Measurements from ENCODE around the gene CDH23.

The CDH23 gene

DNA sequence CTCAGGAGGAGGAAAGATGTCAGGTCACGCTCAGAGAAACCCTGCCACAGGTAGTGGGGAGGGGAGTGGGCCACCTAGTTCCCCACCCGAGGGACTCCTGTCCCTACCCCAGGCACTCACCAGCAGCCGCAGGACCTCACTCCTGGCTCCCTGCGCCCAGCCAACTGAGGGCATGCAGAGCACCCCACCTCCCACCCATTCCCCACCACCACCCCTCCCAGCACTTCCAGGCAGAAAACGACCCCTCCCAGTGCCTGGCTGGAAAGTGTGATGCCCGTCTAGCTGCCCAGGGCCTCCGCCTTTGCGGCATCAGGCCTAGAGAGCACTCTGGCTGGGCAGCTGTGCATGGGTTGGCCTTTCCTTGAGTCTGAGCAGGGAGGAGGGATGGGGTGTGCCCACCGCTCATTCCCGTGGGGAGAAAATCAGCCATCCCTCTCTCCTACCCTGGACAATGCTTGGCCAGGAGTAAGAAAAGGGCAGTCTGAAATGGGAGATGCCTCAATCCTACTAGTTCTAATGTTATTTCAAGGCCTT is 321.5 kb downstream of the CDH23 start:
- CTCF ChIA-PET: interaction anchor here (0.5 to 0.7 kb wide), 3 partner anchors 10 to 762 kb away, joined by 3 to 5 read pairs (median 3); no protein-coding TSS in a partner anchor
- no peak overlapping the region for H3K27ac ChIP-seq
- no peak for DNase-seq (ENCODE audit: low spot score)
- POLR2A ChIA-PET (ENCODE audit: low non-redundant PET): no interaction called here
- TF ChIP-seq, protein P1, sequence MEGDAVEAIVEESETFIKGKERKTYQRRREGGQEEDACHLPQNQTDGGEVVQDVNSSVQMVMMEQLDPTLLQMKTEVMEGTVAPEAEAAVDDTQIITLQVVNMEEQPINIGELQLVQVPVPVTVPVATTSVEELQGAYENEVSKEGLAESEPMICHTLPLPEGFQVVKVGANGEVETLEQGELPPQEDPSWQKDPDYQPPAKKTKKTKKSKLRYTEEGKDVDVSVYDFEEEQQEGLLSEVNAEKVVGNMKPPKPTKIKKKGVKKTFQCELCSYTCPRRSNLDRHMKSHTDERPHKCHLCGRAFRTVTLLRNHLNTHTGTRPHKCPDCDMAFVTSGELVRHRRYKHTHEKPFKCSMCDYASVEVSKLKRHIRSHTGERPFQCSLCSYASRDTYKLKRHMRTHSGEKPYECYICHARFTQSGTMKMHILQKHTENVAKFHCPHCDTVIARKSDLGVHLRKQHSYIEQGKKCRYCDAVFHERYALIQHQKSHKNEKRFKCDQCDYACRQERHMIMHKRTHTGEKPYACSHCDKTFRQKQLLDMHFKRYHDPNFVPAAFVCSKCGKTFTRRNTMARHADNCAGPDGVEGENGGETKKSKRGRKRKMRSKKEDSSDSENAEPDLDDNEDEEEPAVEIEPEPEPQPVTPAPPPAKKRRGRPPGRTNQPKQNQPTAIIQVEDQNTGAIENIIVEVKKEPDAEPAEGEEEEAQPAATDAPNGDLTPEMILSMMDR (conservative IDR thresholded peaks at IDR 0.05; ENCODE audit: low read depth): no peak

DNA sequence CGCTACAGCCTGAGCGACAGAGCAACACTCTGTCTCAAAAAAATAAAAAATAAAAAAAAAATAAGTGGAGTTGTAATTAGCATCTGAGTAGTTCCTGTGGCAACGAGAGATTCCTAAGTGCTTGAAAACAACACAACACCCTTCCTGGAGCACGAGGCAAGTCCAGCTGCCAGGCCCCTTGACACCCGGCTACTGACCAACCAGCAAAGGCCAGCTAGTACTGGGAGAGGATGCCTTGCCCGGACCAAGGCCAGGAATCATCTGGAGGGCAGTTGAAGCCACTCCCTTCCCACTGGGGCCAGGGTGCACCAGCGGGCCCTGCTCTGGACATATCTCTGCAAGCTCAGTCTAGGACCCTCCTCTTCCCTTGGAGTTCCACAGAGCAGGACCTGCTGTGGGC is 322.3 kb downstream of the CDH23 start:
- no peak for DNase-seq (ENCODE audit: low spot score)
- TF ChIP-seq, protein P1 (conservative IDR thresholded peaks at IDR 0.05; ENCODE audit: low read depth): no peak
- CTCF ChIA-PET: interaction anchor here (0.6 kb wide), 2 partner anchors 251 to 480 kb away, joined by 3 read pairs; no protein-coding TSS in a partner anchor

DNA sequence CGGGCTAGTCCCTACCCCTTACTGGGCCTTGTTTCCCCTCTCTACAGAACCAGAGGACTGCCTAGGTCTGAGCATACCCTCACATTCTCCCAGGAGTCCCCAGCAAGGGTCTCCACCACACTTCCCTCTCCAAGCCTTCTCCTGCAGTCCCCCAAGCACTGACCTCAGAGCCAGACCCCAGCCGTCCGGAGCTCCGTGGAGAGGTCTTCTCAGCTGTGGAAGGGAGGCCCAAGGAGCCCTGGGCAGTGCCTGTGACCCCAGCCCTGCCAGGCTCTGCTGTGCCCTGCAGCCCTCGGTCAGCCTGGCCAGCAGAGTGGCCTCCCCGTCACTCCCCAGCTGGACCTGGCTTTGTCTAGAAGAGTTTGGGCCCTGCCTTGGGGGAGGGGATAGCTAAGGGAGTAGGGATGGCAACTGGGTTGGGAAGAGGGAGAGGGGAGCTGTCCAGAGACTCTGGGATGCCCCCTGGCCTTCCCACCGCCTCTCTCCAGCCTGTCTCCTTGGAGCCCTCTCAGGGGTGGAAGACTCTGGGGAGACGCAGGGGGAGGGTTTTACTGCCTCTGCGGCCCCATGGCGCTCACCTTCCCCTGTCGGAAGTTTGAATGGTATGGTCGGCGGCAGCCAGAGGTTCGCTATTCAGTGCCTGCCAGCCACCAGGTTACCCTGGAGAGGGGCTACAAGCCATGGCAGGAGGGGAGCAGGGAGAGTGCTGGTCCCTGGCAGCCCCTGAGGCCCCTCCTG is 322.9 kb downstream of the CDH23 start, which contains the start of gene C10orf105:
C10orf105 (minus strand) TSS at position 315 of the 738 bp plus-strand sequence. CDS start 3,441 bp downstream, outside the sequence.
- no peak for DNase-seq (ENCODE audit: low spot score)
- ChIA-PET POLR2A (ENCODE audit: low non-redundant PET) (no interaction called here), CTCF (interaction anchor here (0.6 kb wide), 3 partner anchors 21 to 250 kb away, joined by 3 read pairs; no protein-coding TSS in a partner anchor)
- H3K27ac ChIP-seq: 0 out of 2 replicates have a peak within 1 kb of the TSS, but pooled peaks have one; percentile 4
- TF ChIP-seq, protein P1 (conservative IDR thresholded peaks at IDR 0.05; ENCODE audit: low read depth): no peak

More for the DNA sequence above, 322.3 kb downstream of the CDH23 start:
- POLR2A ChIA-PET (ENCODE audit: low non-redundant PET): no interaction called here
- H3K27ac ChIP-seq: 0 out of 2 replicates have a peak overlapping the region, but pooled peaks have one; percentile 2

- DNase-seq (ENCODE audit: low spot score): no peak
- 0 out of 2 replicates have a peak overlapping the region, but pooled peaks have one; percentile 4 for H3K27ac ChIP-seq
- TF ChIP-seq, protein P1 (conservative IDR thresholded peaks at IDR 0.05; ENCODE audit: low read depth): no peak
- CTCF ChIA-PET: interaction anchor here (0.6 to 0.7 kb wide), 3 partner anchors 11 to 234 kb away, joined by 3 read pairs; no protein-coding TSS in a partner anchor
- POLR2A ChIA-PET (ENCODE audit: low non-redundant PET): no interaction called here
These were observed 323.6 kb downstream of the CDH23 start for GRCh38 chr10:71720288-71720687.

DNA sequence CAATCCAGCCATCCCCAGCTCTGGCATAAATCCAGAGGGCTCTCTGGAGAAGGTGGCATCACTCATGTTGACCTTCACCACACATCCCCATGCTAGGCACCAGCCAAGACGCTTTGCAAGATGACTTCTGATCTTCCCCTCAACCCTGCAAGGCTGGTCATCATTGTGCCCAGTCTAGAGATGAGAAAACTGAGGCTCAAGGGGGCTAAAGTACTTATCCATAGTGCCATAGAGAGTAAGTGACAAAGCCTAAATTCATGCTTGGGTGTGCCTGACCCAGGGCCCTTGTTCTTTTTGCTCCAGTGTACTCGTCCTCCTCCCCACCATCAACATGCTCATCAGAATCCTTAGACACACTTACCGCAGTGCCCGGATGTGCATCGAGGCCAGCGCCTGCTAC is 324.6 kb downstream of the CDH23 start:
- TF ChIP-seq, protein P1 (conservative IDR thresholded peaks at IDR 0.05; ENCODE audit: low read depth): no peak
- ChIA-PET CTCF (interaction anchor here (0.7 to 0.8 kb wide), 2 partner anchors 14 to 23 kb away, joined by 3 to 4 read pairs; no protein-coding TSS in a partner anchor), POLR2A (ENCODE audit: low non-redundant PET) (no interaction called here)
- no peak overlapping the region for H3K27ac ChIP-seq
- DNase-seq (ENCODE audit: low spot score): no peak

DNA sequence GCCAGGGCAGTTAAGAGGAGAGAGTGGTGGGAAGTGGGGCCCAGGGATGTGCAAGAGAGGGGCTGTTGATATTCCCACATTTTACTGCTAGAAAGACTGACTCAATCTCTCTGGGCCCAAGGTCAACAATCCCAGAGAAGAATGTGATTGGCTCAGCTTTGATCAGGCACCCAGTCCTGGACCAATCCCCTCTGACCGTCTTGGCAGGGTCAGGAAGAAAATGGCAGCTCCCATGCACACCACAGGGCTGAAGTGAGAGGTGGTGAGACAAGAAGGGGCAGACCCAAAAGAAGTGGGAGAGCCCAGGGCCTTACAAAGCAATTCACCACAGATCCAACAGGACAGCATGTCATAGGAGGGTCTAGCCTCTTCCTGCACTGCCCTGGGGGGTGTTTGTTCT is 326.1 kb downstream of the CDH23 start:
- CTCF ChIA-PET: interaction anchor here (0.7 kb wide), 1 partner anchor 361 kb away, joined by 3 read pairs; no protein-coding TSS in a partner anchor
- H3K27ac ChIP-seq: no peak overlapping the region
- TF ChIP-seq, protein P1 (conservative IDR thresholded peaks at IDR 0.05; ENCODE audit: low read depth): no peak
- POLR2A ChIA-PET (ENCODE audit: low non-redundant PET): no interaction called here
- DNase-seq (ENCODE audit: low spot score): no peak

All from RWPE1 (cell line).